BLaER1 (cell line): ENCODE data around the gene IRF2.

ENCODE experiments used
- H3K27ac ChIP-seq: shearing (Covaris generic); formaldehyde crosslinking; 2 replicates; pipeline ENCODE4 v1.8.1; 2022
- H3K27me3 ChIP-seq: shearing (Covaris generic); formaldehyde crosslinking; 2 replicates; pipeline ENCODE4 v1.8.1; 2022
- H3K36me3 ChIP-seq: shearing (Covaris generic); formaldehyde crosslinking; 2 replicates; pipeline ENCODE4 v1.8.1; 2022
- H3K4me1 ChIP-seq: shearing (Covaris generic); formaldehyde crosslinking; 2 replicates; pipeline ENCODE4 v1.8.1; 2022
- H3K4me2 ChIP-seq: shearing (Covaris generic); formaldehyde crosslinking; 2 replicates; pipeline ENCODE4 v1.8.1; 2022
- H3K4me3 ChIP-seq: shearing (Covaris generic); formaldehyde crosslinking; 2 replicates; pipeline ENCODE4 v1.8.1; 2022
- H3K9ac ChIP-seq: shearing (Covaris generic); formaldehyde crosslinking; 2 replicates; pipeline ENCODE4 v1.8.1; 2022
- H3K9me3 ChIP-seq: shearing (Covaris generic); formaldehyde crosslinking; 2 replicates; pipeline ENCODE4 v1.8.1; 2022
- H4K20me1 ChIP-seq: shearing (Covaris generic); formaldehyde crosslinking; 2 replicates; pipeline ENCODE4 v1.8.1; 2022
- Cebpa-rat ChIP-seq: shearing (Covaris generic); IDR thresholded peaks from 2 replicates; pipeline ENCODE4 v1.8.1; 2022

The IRF2 gene

DNA sequence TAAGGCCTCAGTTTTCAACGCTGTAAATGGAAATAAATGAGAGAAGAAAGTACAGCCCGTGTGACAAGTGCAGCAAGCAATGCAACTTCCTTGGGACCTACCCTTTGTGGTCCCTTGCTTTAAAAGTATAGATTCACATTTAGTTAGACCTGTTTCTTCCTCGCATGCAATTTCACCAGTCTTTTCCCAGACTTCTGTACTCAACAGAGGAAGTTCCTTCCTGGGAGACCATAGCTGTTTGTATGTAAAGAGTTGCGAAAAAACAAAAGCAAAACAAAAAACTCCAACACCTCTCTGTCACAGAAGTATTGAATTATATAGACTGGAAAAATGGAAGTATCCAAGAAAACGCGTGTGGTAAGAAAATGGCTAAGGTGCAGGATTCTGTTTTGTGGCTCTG lies 1.1 kb upstream of the IRF2 start:
- H3K9me3 ChIP-seq, result no peaks in the 10 kb centered on the region
- peaks cover 36% of the 10 kb centered on the region for H4K20me1 ChIP-seq
- H3K27ac ChIP-seq, result peak overlapping the region; percentile 94
- peak overlapping the region; percentile 83 for H3K4me2 ChIP-seq
- peaks cover 47% of the 10 kb centered on the region for H3K4me1 ChIP-seq
- no peaks in the 10 kb centered on the region for H3K27me3 ChIP-seq
- H3K4me3 ChIP-seq, result peak overlapping the region; percentile 90
- no peak for TF ChIP-seq Cebpa-rat
- H3K36me3 ChIP-seq, result no peaks in the 10 kb centered on the region
- H3K9ac ChIP-seq, result peak overlapping the region; percentile 93

DNA sequence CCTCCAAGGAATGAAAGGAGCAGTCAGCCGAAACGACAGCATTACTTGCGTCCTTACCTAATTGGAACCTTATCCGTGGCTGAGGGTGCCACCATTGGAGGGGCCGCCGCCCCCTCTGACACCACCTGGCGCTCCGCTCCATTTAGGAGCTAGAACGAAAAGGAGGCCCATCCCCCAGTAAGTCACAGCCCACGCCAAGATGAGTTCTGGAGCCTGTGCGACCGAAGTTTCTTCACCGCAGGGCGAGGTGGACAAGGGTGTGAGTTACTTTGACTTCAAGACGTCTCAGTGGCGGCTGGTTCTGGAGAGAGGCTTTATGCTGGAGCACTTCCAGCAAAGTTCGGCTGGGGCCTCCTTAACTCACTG lies 729 bp upstream of the IRF2 start:
- H4K20me1 ChIP-seq, result peaks cover 40% of the 10 kb centered on the region
- H3K9me3 ChIP-seq, result no peaks in the 10 kb centered on the region
- H3K27me3 ChIP-seq, result no peaks in the 10 kb centered on the region
- no peaks in the 10 kb centered on the region for H3K36me3 ChIP-seq
- no peak for TF ChIP-seq Cebpa-rat
- peaks cover 51% of the 10 kb centered on the region for H3K4me1 ChIP-seq
- H3K4me3 ChIP-seq, result peak overlapping the region; percentile 90
- H3K9ac ChIP-seq, result peak overlapping the region; percentile 93
- peak overlapping the region; percentile 94 for H3K27ac ChIP-seq
- peak overlapping the region; percentile 83 for H3K4me2 ChIP-seq

DNA sequence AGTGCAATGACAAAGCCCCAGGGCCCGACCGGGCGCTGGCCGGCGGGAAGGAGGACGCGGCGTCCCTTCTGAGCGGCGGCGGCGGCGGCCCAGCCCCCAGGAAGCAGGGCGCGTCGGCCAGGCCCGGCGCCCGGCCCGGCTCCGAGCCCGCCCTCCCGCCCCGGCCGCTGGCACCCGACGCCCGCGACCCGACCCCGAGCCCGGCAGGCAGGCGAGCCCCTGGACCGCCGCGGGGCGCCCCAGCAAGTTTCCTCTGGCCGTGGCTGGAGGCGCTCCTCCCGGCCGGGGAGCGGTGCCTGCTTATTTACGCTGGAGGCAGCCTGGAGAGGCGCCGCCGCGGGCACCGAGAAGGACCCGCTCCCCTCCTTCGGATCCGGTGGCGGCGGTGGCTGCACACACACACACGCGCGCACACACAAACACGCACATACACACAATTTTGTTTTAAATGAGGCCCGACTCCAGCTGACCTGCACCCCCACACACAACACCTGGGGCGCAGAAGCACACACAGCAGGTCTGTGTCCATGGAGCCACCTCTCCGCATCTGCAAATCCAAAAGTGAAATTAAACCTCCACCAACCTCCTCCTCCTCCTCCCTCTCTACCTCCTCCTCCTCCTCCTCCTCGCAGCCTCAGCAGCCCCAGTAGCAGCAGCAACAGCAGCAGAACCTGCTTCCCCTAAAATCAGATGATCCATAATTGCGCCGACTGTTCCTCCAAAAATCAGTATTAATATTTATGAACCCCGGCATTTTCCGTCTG lies 669 bp downstream of the IRF2 start:
- Histone ChIP-seq H3K9me3 (no peaks in the 10 kb centered on the region), H3K36me3 (peaks cover 8% of the 10 kb centered on the region; the same call in 1 of the 2 replicates), H3K9ac (peak overlapping the region; percentile 94), H3K27me3 (no peaks in the 10 kb centered on the region), H3K4me1 (peaks cover 64% of the 10 kb centered on the region), H3K27ac (peak overlapping the region; percentile 97), H3K4me3 (peak overlapping the region; percentile 90), H4K20me1 (peaks cover 46% of the 10 kb centered on the region), H3K4me2 (peak overlapping the region; percentile 93)
- no peak for TF ChIP-seq Cebpa-rat

DNA sequence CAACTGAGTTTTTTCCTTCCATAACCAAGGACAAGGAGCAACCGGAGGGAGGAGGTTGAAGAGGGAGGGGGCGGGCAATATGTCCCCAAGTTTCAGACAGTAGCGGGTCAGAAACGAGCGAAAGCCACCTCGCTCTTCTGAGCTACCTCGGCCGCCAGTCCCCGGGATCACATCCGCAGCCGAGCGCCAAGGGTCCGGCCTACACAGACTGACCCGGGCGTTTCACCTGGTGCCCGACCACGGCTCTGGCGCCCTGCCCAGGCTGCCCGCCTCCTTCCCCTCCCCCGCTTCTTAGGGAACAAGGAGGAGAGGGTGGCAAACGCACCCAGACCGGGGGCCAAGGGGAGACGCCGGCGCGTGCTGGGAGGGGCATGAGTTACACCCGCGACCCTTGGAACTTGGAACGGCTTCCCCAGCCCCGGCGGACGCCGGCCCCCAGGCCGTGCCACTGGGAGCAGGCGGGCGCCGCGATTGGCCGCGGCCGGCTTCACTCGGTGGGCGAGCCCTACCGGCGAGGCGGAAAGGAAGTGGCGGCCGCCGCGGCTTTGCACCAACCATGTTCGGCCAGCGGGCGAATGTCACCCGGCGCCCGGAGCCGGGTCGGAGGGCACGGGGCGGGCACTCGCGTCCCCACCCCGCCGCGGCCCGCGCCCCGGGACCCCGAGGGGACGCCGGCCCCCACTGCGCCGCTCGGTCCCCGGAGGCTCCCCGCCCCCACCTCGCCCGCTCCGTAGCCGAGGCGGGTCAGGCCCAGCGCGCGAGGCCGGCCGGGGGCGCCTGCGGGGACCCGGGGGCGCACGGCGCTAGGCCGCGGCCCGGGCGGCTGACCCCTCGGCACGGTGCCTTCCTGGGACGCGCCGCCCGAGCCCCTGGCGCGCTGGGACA lies 1.5 kb downstream of the IRF2 start:
- Histone ChIP-seq H3K9me3 (no peaks in the 10 kb centered on the region), H3K4me1 (peaks cover 69% of the 10 kb centered on the region), H4K20me1 (peaks cover 54% of the 10 kb centered on the region), H3K9ac (peak overlapping the region; percentile 94), H3K27ac (peak overlapping the region; percentile 97), H3K4me3 (peak overlapping the region; percentile 90), H3K36me3 (peaks cover 8% of the 10 kb centered on the region; the same call in 1 of the 2 replicates), H3K27me3 (no peaks in the 10 kb centered on the region), H3K4me2 (peak overlapping the region; percentile 93)
- TF ChIP-seq Cebpa-rat, result no peak

DNA sequence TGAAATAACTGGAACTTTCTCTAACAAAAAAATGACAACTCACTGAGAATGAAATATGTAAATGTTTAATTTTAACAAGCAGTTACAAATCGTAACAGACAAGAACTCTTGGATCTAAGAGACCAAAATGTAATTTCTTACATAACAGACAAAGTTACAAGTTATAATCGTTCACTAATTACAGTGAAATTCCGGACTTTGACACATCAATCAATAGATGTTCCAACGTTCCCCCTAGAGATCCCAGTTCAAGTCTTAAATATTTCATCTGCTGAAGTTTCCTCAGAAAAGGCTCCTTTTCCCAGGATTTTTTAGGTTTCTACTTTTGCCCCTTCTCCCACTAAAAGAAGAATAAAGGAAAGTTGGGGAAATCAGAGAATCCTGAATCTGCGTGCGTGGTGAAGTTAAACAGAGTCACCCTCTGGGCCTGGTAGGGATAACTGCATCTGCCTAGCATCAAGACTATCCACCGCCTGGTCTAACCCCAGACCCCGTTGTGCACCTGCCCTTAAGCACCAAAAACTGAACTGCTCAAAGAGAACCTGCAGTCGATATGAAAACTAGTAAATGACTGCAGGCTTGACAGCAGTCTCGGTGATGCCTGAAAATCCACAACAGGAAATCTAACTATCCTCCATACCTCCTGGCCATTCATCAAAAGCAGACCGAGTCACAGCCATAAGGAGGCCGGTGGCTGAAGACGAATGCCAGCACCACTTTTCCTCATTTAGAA lies 2.3 kb downstream of the IRF2 start:
- no peaks in the 10 kb centered on the region for H3K27me3 ChIP-seq
- H3K4me2 ChIP-seq, result peak overlapping the region; percentile 93
- H3K9me3 ChIP-seq, result no peaks in the 10 kb centered on the region
- peaks cover 62% of the 10 kb centered on the region for H3K4me1 ChIP-seq
- H3K4me3 ChIP-seq, result peak overlapping the region; percentile 90
- no peak for TF ChIP-seq Cebpa-rat
- H3K27ac ChIP-seq, result peak overlapping the region; percentile 97
- peaks cover 11% of the 10 kb centered on the region; the same call in 1 of the 2 replicates for H3K36me3 ChIP-seq
- H3K9ac ChIP-seq, result peak overlapping the region; percentile 94
- H4K20me1 ChIP-seq, result peaks cover 57% of the 10 kb centered on the region

DNA sequence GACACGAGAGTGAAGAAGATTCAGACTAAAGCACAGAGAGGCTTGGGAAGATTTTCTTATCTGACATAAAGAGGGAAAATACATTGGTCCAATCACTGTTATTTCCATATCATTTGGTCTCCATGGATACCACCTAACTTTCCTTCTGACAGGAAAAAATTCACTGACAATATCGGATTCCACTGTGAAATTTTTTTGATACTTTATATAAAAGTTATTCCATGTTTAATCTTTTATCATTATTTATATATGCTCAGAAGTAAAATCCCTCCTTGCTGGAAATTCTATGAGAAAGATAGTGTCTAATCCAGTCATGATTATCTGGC lies 3.6 kb downstream of the IRF2 start:
- Histone ChIP-seq H4K20me1 (peaks cover 59% of the 10 kb centered on the region), H3K9me3 (no peaks in the 10 kb centered on the region), H3K4me1 (peaks cover 49% of the 10 kb centered on the region), H3K4me3 (no peak overlapping the region), H3K36me3 (peaks cover 18% of the 10 kb centered on the region; the same call in 1 of the 2 replicates), H3K4me2 (peak overlapping the region; percentile 17; the same call in 1 of the 2 replicates), H3K27ac (no peak overlapping the region), H3K27me3 (no peaks in the 10 kb centered on the region), H3K9ac (no peak overlapping the region)
- no peak for TF ChIP-seq Cebpa-rat

DNA sequence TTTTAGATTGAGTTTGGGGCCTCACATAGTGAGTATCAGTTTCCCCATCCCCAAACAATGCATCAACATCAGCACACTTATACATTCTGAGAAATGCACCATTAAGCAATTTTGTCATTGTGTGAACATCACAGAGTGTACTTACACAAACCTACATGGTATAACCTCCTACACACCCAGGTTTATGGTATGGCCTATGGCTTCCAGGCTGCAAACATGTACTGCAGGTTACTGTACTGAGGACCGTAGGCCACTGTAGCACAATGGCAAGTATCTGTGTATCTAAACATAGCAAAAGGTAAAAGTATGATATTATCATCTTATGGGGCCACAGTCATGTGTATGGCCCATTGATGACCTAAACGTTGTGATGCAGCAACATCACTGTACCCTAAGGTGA lies 7.7 kb downstream of the IRF2 start:
- H3K4me1 ChIP-seq, result peaks cover 46% of the 10 kb centered on the region
- no peak overlapping the region for H3K4me2 ChIP-seq
- no peaks in the 10 kb centered on the region for H3K9me3 ChIP-seq
- TF ChIP-seq Cebpa-rat, result no peak
- H3K4me3 ChIP-seq, result no peak overlapping the region
- H3K27ac ChIP-seq, result no peak overlapping the region
- H3K36me3 ChIP-seq, result peaks cover 18% of the 10 kb centered on the region; the same call in 1 of the 2 replicates
- peaks cover 70% of the 10 kb centered on the region for H4K20me1 ChIP-seq
- H3K27me3 ChIP-seq, result no peaks in the 10 kb centered on the region
- no peak overlapping the region for H3K9ac ChIP-seq

DNA sequence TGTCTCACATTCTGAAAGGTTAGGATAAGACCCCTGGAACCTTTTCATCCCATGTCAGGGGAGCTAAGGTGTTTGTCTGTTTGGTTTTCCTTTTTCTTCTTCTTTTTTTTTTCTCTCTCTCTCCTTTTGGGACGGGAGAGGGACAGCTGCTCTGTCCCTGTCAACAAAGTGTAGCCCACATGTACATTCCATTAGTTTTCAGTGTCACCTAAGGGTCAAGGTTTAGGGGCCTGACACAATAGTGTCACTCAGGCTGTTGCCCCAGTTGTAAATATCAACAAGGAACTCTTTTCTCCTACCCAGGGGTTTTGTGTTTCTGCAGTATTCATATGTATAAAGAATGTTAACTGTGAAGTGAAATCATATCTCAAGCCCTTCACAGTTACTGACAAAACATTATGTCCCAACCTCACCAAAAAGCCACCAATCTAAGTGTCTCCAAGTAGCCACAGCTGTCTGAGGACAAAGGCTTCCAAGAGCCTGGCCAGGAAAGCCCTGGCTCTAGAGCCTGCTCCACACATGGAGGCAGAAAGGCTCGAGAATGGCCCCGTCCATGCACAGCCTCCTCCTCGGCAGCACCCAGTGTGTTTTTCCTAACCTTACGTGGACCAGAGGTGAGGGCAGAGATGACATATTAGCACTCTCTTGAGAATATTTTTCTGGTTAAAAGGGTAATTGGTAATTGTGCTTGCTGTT lies 9.4 kb downstream of the IRF2 start:
- Histone ChIP-seq H3K36me3 (peaks cover 18% of the 10 kb centered on the region; the same call in 1 of the 2 replicates), H4K20me1 (peaks cover 67% of the 10 kb centered on the region), H3K27ac (no peak overlapping the region), H3K9ac (no peak overlapping the region), H3K4me1 (peaks cover 46% of the 10 kb centered on the region), H3K4me2 (no peak overlapping the region), H3K4me3 (no peak overlapping the region), H3K9me3 (no peaks in the 10 kb centered on the region), H3K27me3 (no peaks in the 10 kb centered on the region)
- no peak for TF ChIP-seq Cebpa-rat

DNA sequence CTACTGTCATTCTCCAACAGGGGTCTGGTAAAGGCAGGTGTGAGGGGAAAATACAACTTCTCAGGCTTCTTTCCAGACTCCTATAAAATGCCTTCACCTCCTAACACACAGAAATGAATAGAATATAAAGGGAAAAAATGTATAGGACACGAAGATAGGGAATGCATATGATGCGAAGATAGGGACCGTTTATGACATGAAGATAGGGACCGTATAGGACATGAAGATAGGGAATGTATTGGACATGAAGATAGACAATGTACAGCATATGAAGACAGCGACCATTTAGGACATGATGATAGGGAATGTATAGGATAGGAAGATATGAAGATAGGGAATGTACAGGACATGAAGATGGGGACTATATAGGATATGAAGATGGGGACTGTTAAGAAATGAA lies 10.5 kb downstream of the IRF2 start:
- H4K20me1 ChIP-seq, result peaks cover 75% of the 10 kb centered on the region; the same call in 1 of the 2 replicates
- no peak overlapping the region for H3K4me3 ChIP-seq
- H3K27ac ChIP-seq, result no peak overlapping the region
- H3K4me1 ChIP-seq, result peaks cover 47% of the 10 kb centered on the region
- H3K27me3 ChIP-seq, result no peaks in the 10 kb centered on the region
- no peak overlapping the region for H3K4me2 ChIP-seq
- no peaks in the 10 kb centered on the region for H3K9me3 ChIP-seq
- no peak overlapping the region for H3K9ac ChIP-seq
- TF ChIP-seq Cebpa-rat, result no peak
- peaks cover 9% of the 10 kb centered on the region; the same call in 1 of the 2 replicates for H3K36me3 ChIP-seq
